ENCODE measurements around the gene SMAD7.
A peak's percentile ranks its signal among the peaks of the same experiment; 100 is the strongest.

DNA sequence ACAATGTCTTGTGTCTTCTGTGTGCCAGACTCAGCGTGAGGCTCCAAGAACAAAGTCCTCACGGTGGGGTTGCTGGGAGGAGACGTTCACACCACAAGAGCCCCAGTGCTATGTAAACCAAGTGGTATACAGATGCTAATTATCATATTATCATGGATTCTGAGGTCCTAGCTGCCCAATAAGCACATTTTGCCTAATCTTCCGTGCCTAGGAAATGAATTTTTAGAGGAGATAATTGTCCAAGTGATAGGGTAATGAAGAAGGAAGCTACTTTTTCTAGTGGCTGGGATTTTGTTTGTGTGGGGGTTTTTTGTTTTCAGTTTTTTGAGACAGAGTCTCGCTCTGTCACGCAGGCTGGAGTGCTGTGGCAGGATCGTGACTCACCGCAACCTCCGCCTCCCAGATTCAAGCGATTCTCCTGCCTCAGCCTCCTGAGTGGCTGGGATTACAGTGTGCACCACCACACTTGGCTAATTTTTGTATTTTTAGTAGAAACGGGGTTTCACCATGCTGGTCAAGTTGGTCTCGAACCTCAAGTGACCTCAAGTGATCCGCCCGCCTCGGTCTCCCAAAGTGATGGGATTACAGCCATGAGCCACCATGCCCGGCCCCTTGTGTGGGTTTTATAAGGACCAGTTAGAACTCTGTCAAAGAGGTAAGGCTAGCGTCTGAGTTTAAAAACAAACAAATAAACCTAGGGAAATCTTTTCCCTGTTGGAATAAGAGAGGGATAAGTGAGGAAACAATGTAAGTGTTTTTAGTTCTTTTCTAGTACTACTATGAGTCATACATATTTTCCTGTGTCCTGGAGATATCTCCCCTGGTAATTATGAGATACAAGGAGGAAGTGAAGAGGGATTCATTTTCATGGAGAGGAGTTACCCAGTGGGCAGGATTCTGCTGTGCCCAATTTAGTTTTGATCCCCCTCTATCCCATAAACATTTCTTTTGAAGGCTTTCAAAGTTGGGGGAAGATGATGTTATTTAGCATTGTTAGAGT is 9.5 kb upstream of the SMAD7 start:
- TF ChIP-seq STAT1 (IDR thresholded peaks at IDR 0.05; ENCODE audit: unreplicated experiment) = no peak
- TF ChIP-seq EZH2 (IDR thresholded peaks at IDR 0.05; ENCODE audit: low read depth, unreplicated experiment) = no peak
- TF ChIP-seq, protein P1, sequence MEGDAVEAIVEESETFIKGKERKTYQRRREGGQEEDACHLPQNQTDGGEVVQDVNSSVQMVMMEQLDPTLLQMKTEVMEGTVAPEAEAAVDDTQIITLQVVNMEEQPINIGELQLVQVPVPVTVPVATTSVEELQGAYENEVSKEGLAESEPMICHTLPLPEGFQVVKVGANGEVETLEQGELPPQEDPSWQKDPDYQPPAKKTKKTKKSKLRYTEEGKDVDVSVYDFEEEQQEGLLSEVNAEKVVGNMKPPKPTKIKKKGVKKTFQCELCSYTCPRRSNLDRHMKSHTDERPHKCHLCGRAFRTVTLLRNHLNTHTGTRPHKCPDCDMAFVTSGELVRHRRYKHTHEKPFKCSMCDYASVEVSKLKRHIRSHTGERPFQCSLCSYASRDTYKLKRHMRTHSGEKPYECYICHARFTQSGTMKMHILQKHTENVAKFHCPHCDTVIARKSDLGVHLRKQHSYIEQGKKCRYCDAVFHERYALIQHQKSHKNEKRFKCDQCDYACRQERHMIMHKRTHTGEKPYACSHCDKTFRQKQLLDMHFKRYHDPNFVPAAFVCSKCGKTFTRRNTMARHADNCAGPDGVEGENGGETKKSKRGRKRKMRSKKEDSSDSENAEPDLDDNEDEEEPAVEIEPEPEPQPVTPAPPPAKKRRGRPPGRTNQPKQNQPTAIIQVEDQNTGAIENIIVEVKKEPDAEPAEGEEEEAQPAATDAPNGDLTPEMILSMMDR (conservative IDR thresholded peaks at IDR 0.05; ENCODE audit: low read depth in 2 of 2) = no peak
- peak; percentile 53 for TF ChIP-seq POLR2AphosphoS5 (IDR thresholded peaks at IDR 0.05; ENCODE audit: low read depth)
- TF ChIP-seq, protein P2, sequence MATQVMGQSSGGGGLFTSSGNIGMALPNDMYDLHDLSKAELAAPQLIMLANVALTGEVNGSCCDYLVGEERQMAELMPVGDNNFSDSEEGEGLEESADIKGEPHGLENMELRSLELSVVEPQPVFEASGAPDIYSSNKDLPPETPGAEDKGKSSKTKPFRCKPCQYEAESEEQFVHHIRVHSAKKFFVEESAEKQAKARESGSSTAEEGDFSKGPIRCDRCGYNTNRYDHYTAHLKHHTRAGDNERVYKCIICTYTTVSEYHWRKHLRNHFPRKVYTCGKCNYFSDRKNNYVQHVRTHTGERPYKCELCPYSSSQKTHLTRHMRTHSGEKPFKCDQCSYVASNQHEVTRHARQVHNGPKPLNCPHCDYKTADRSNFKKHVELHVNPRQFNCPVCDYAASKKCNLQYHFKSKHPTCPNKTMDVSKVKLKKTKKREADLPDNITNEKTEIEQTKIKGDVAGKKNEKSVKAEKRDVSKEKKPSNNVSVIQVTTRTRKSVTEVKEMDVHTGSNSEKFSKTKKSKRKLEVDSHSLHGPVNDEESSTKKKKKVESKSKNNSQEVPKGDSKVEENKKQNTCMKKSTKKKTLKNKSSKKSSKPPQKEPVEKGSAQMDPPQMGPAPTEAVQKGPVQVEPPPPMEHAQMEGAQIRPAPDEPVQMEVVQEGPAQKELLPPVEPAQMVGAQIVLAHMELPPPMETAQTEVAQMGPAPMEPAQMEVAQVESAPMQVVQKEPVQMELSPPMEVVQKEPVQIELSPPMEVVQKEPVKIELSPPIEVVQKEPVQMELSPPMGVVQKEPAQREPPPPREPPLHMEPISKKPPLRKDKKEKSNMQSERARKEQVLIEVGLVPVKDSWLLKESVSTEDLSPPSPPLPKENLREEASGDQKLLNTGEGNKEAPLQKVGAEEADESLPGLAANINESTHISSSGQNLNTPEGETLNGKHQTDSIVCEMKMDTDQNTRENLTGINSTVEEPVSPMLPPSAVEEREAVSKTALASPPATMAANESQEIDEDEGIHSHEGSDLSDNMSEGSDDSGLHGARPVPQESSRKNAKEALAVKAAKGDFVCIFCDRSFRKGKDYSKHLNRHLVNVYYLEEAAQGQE (IDR thresholded peaks at IDR 0.05; ENCODE audit: unreplicated experiment) = no peak
- TF ChIP-seq EZH2phosphoT487 (IDR thresholded peaks at IDR 0.05; ENCODE audit: unreplicated experiment) = no peak
- no peak for TF ChIP-seq JUNB (IDR thresholded peaks at IDR 0.05; ENCODE audit: unreplicated experiment)
- no peak for TF ChIP-seq CREB1 (CRISPR knock-in tag; IDR thresholded peaks at IDR 0.05; ENCODE audit: low read depth)
- no peak for TF ChIP-seq ZNF114 (CRISPR knock-in tag; IDR thresholded peaks at IDR 0.05)
- TF ChIP-seq ETS1 (IDR thresholded peaks at IDR 0.05) = no peak; the same call in 1 of the 2 replicates
- peak; percentile 95 for TF ChIP-seq NANOG (IDR thresholded peaks at IDR 0.05; ENCODE audit: borderline replicate concordance)
- TF ChIP-seq ZNF331 (CRISPR knock-in tag; IDR thresholded peaks at IDR 0.05; ENCODE audit: low read depth) = no peak
